NOMO-1 (cell line): Measurements from ENCODE around the gene ZNF408.

ENCODE experiments used
- DNase-seq, 2 experiments: peaks; one replicate each; lab custom pipeline; 2025; ENCODE audit not compliant: unreplicated experiment in 2 of 2; lab: John Stamatoyannopoulos, UW

ZNF408 gene

DNA sequence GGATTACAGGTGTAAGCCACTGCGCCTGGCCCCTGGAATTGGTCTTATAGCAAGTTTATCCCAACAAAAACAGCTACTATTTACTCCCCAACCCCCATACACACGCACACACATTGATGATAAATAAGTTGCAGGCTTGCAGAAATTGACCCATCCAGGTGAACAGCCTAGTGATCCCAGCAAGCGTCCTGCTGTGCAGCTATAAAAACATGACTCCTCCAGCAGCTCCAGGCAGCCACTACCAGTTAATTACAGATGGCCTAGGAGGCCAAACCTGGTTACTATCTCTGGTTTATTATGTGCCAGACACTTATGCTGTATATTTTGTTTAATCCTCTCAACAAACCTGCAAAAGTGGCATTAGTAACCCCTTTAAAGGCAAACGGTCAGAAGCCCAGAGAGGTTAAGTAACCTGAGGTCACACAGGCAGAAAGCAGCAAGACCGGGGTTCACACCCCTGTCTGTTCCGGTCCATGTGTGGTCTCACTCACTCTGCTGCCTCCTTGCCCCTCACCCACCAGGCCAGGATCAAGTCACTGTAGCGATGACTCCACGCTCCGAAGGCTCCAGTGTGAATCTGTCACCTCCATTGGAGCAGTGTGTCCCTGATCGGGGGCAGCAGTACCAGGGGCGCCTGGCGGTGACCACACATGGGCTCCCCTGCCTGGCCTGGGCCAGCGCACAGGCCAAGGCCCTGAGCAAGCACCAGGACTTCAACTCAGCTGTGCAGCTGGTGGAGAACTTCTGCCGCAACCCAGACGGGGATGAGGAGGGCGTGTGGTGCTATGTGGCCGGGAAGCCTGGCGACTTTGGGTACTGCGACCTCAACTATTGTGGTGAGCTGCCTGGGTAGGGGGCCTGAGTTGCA, 24.7 kb downstream of the ZNF408 start:
- DNase-seq = no peak

DNA sequence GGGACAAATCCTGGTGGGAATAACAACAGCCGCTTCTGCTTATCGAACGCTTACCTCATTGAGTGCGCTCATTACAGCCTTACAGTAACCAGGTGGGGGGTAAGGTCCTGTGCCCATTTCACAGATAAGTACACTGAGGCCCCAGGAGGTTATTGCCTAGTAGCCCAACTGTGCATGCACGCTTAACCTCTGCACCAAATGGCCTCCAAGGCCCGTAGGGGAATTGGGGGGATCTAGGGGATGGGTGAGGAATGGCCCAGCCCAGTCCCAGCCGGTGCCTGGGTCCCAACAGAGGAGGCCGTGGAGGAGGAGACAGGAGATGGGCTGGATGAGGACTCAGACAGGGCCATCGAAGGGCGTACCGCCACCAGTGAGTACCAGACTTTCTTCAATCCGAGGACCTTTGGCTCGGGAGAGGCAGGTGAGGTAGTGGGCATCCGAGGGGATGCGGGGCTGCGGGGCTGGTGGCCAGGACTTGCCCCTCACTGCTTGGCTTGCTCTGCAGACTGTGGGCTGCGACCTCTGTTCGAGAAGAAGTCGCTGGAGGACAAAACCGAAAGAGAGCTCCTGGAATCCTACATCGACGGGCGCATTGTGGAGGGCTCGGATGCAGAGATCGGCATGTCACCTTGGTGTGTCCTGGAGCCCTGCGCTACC, 25.5 kb downstream of the ZNF408 start:
- no peak for DNase-seq

DNA sequence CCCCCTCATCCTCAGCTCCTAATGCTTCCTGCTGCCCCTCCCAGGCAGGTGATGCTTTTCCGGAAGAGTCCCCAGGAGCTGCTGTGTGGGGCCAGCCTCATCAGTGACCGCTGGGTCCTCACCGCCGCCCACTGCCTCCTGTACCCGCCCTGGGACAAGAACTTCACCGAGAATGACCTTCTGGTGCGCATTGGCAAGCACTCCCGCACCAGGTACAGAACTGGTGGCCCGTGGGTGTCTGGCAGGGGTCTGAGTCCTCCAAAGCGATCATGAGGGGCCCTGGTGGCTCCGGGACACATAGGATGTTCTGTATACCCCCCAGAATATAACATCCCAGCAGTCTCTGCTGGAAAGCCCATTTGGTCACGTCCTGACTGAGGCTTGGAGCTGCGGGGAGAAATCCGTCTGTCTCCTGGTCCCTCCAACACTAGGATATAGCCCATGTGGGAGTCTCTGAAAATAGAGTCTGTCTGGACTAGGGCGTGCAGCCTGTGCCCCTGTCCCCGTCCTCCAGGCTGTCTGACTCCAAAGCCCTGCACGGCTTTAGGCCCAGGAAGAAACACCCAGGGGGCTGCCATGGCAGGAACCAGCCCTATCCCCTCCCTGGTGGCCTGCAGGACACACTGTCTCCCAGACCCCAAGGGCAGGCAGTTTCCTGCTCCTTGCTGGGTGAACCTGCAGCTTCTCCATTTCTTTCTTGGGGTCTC, 27.3 kb downstream of the ZNF408 start:
- no peak for DNase-seq

DNA sequence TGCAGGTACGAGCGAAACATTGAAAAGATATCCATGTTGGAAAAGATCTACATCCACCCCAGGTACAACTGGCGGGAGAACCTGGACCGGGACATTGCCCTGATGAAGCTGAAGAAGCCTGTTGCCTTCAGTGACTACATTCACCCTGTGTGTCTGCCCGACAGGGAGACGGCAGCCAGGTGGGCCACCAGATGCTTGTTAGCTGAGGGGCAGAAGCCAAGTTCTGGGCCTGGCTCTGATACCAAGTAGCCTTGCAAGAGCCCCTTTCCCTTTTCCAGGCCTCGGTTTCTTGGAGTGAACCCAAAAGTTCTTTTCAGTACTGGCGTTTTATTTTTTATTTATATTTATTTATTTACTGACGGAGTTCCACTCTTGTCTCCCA, 27.8 kb downstream of the ZNF408 start:
- DNase-seq = no peak

DNA sequence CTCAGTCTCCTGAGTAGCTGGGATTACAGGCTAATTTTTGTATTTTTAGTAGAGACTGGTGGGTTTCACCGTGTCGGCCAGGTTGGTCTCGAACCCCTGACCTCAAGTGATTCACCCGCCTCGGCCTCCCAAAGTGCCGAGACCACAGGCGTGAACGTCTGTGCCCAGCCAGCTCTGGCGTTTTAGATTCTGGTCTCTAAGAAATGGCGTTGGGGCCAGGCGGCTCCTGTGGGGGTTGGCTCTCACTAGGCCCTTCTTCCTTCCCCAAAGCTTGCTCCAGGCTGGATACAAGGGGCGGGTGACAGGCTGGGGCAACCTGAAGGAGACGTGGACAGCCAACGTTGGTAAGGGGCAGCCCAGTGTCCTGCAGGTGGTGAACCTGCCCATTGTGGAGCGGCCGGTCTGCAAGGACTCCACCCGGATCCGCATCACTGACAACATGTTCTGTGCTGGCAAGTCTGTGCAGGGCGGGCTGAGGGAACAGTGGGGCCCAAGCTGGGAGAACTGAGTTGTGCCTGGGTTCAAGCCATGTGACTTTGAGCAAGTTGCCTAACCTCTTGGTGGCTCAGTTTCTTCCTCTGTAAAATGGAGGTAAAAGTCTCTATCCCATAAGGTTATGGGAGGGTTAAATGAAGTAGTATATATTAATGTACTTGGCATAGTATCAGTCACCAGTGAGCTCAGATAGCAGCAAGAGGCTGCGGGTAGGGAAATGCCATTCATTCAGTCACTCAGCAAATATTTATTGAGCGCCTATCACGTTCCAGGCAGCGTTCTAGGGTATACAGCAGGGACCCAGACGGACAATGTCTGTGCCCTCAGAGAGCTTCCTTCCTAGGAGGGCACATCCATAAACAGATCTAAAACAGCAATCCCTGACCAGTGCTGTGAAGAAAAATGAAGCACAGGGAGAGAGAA, 28.5 kb downstream of the ZNF408 start:
- no peak for DNase-seq

DNA sequence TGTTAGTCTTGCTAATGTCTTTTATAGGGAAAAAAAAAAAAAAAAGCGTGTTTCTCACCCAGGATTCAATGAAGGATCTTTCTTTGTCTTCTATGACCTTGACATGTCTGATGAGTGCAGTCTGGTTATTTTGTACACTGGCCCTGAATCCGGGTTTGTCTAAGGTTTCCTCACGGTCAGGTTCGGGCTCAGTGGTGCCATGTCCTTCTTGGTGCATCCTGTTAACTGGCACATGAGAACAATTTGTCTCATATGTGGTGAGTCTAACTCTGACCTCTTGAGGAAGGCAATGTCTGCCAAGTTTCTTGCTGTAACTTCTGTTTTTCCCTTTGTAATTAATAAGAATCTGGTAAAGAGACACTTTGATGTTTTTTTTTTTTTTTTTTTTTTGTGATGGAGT, 30.7 kb downstream of the ZNF408 start:
- DNase-seq = no peak

DNA sequence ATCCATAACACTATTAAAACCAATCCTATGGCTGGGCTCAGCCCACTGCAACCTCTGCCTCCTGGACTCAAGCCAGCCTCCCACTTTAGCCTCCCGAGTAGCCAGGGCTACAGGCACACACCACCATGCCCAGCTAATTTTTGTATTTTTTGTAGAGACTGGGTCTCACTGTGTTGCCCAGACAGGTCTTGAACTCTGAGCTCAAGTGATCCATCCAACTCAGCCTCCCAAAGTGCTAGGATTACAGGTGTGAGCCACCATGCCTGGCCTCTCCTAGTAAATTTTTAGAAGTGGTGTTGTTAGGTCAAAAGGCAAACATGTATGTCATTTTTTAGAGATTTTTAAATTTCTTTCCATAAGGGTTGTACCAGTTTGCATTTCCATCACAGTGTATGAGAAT, 32.4 kb downstream of the ZNF408 start:
- DNase-seq = no peak

DNA sequence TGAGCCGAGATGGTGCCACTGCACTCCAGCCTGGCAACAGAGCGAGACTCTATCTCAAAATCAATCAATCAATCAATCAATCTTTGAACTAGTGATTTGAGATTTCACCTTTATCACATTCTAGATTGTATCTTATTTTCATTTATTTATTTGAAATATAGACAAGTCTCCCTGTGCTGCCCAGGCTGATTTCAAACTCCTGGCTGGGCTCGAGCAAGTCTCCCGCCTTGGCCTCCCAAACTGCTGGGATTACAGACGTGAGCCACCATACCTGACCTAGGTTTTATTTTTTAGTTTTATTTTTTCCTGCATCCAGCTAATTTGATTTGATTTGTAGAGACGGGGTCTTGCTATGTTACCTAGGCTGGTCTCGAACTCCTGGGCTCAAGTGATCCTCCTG, 35.3 kb downstream of the ZNF408 start:
- DNase-seq = no peak

DNA sequence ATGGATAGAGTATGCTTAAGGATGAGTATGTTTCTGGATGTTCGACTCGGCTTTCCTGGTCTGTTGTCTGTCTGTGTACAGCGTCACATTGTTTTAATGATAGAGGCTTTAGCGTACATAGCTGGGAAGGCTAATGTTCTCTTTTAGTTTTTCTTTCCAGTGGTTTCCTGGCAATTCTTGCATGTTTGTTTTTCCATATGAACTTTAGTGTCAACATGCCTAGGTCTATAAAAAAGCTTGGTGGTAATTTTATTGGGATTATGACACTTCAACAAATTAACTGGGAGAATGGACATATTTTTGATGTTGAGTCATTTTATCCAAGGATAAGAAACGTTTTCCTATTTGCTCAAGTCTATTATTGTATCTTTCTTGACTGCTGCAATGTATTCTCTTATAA, 35.8 kb downstream of the ZNF408 start:
- DNase-seq = no peak

DNA sequence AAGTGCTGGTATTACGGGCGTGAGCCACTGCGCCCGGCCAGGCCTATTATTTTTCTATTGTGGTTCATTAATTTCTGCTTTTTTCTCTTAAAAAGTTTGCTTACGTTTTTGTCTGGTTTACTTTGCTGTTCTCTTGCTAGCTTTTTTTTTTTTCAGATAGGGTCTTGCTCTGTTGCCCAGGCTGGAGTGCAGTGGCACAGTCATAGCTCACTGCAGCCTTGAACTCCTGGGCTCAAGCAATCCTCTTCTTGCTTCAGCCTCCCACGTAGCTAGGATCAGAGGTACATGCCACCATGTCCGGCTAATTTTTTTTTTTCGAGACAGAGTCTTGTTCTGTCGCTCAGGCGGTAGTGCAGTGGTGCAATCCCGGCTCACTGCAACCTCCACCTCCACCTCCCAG, 36.9 kb downstream of the ZNF408 start:
- no peak for DNase-seq

DNA sequence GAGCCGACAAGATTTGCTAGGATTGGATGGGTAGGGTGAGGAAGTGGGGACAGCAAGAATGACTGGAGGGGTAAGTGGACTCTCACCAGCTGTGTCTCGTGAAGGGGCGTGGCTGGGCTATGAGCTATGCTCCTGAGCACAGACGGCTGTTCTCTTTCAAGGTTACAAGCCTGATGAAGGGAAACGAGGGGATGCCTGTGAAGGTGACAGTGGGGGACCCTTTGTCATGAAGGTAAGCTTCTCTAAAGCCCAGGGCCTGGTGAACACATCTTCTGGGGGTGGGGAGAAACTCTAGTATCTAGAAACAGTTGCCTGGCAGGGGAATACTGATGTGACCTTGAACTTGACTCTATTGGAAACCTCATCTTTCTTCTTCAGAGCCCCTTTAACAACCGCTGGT, 38.1 kb downstream of the ZNF408 start:
- DNase-seq = no peak

DNA sequence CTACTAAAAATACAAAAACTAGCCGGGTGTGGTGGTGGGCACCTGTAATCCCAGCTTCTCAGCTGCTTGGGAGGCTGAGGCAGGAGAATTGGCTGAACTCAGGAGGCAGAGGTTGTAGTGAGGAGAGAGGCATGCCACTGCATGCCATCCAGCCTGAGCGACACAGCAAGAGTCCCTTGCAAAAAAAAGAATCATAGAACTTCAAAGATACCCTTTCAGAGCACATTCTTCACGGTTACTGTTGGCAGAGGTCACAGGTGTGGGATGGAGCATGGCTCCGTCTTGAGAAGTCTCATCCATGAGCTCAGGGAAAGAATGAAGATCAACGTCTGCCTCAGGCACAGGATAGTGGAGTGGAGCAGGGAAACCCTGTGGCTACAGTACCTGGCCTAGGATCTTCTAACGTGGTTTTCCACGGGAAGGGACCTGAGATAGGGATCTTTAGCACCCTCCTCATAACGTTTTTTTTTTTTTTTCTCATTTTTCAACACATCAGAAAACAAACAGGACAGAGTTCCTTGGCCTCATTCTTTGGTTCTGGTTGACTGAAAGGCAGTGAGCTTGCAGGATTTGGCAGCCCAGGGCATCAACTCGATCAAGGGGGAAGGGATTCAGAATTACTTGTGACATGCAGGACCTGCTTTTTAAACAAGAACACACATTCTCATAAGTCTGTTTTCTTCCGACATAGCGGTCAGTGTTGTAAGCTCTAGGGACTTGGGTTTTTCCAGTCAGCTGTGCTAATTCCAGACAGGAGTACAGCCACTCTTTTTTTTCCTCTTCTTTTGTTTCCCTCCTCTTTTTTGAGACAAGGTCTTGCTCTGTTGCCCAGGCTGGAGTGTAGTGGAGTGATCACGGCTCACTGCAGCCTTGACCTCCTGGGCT, 41.0 kb downstream of the ZNF408 start:
- DNase-seq = no peak

DNA sequence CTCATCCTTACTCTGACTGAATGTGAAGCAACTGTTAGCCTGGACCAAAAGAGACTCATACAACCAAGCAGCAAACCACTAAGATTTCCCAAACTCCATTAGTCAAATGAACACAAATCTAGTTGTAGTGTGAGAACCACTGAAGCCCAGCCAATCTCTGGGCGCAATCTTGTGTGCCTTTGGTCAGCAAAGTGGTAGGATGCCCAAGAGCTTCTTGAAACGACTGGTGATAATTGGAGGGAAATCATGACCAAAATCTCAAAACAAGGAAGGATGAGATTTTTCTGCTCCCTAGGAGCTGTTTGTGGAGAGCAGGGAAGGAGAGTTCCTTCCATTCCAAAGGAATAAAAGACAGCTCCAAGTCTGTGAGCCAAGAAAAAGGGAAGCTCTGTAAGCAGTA, 42.2 kb downstream of the ZNF408 start:
- no peak for DNase-seq

DNA sequence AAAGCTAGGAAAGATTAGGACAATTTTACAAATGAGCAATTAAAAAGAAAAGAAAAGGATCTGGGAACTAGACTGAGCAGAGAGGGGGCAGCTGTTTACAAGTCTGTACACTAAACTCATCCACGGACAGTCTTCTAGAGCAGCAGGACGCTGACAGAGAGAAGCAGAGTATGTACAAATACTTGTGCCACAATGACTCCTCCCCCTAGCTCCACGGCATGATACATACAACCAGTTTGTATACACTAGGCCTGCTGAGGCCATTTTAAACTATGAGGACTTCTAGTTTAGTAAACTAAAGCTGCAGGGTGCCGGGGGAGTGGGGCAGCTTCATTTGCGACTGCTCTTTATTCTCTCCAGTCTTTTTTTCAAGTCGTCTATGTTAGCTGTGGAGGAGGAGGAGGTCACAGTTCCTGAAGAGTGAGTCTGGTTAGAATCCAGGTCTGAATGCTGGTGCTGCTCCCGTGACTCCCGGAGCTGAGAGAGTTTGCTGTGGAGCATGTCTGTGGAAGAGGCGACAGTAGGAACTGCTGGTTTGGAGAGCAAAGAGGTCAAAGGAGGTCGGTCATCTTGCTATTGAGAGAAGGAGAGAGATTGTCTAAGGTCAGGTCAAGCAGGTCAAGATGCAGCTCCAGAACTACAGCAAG, 43.0 kb downstream of the ZNF408 start:
- DNase-seq = no peak

DNA sequence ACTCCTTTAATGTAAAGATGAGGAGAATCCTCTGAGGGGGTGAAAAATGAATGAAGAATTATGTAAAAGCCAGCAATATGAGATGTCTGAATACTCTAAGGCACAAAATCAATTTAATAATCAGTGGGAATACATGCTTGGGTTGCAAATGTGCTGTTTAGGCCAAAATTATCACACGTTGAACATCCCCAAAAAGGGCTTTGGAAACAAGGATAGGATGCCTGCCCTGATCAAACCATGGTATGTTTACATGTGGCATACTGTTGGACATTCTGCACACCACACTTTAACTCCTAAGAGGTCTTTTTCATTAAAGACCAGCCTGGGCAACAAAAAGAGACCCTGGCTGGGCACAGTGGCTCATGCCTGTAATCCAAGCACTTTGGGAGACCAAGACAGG, 44.5 kb downstream of the ZNF408 start:
- DNase-seq = no peak

DNA sequence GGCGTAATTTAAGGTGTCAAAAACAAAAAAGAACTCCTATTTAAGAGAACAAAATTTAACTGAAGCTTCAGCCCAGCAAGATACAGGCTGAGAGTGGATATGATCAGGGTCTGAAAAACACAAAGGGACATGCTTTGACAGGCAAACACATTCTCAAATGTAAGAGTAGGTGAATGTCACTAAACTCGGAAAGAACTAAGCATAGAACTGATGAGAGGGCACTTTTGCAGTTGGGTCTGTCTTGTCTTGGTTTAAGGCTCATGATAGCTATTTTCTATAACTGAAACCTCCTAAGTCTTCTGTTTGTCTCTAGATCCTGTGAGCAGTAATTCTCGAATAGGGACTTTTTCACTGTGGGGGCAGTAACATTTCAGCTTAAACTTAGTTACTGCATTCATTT, 45.2 kb downstream of the ZNF408 start:
- DNase-seq = no peak

DNA sequence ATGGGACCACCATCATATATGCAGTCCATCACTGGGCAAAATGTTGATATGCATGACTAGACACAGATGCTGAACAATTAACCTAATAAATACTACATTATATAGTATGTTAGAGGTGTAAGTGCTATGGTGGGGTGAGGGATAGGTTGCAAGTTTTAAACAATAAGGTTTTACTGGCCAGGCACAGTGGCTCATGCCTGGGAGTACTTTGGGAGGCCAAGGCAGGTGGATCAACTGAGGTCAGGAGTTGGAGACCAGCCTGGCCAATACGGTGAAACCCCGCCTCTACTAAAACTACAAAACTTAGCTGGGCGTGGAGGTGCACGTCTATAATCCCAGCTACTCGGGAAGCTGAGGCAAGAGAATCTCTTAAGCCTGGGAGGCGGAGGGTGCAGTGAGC, 46.3 kb downstream of the ZNF408 start:
- DNase-seq = no peak
